Muscle of leg (tissue), 11 donors: ENCODE data around the gene ARHGEF10L. TPM values are rescaled to one million over a fixed set of nuclear protein-coding genes. Genes with fewer than 3 reads are reported as not detected.
"Not testable (repeated sequence)": the region's sequence is repeated elsewhere in the genome, so short reads cannot be mapped to it uniquely, and the experiment has no call there.

Experiments
- DNase-seq: peaks from one replicate; pipeline ENCODE4 v3.0.0; 2013
- H3K27ac ChIP-seq: one replicate; pipeline ENCODE4 v1.5.1; 2013; ENCODE audit warnings: mild to moderate bottlenecking, low read length, control low read depth
- H3K27me3 ChIP-seq: one replicate; pipeline ENCODE4 v1.6.1; 2013; ENCODE audit warnings: low read length; ENCODE audit not compliant: control insufficient read depth, insufficient read depth
- H3K36me3 ChIP-seq: one replicate; pipeline ENCODE4 v1.6.1; 2013; ENCODE audit warnings: low read length; ENCODE audit not compliant: control insufficient read depth, insufficient read depth
- H3K4me1 ChIP-seq: one replicate; pipeline ENCODE4 v1.6.1; 2013; ENCODE audit warnings: low read length; ENCODE audit not compliant: control insufficient read depth, insufficient read depth
- H3K4me3 ChIP-seq: one replicate; pipeline ENCODE4 v1.5.1; 2013; ENCODE audit warnings: low read length, control low read depth
- H3K9me3 ChIP-seq: replicated peaks from 2 replicates; pipeline ENCODE4 v1.6.1; 2013; ENCODE audit warnings: low read depth, low read length; ENCODE audit not compliant: control insufficient read depth
- WGBS: methylation state at CpG from one replicate; pipeline ENCODE4 v1.1.5; 2013; ENCODE audit warnings: missing lambda C conversion rate; ENCODE audit not compliant: insufficient coverage; 5-methylcytosine and 5-hydroxymethylcytosine counted together
- polyA plus RNA-seq, 8 donors: library from polyadenylated mRNA; unstranded; fragments of 120-200 nt; gene quantifications; one replicate each; pipeline versions ENCODE4 v1.2.1 to v1.2.3, GENCODE V29; 2013; ENCODE audit warnings: inconsistent platforms in 1 of 8, low replicate concordance in 1 of 8; ENCODE audit not compliant: insufficient read length in 8 of 8, insufficient read depth in 1 of 8
- total RNA-seq: library from RNA; stranded (reverse); fragments of 120-200 nt; gene quantifications from one replicate; pipeline ENCODE4 v1.2.4, GENCODE V29; 2013

ARHGEF10L gene
- total and polyA plus RNA-seq, 9 donors = 14.1 to 24.5 (median 22.4) TPM

DNA sequence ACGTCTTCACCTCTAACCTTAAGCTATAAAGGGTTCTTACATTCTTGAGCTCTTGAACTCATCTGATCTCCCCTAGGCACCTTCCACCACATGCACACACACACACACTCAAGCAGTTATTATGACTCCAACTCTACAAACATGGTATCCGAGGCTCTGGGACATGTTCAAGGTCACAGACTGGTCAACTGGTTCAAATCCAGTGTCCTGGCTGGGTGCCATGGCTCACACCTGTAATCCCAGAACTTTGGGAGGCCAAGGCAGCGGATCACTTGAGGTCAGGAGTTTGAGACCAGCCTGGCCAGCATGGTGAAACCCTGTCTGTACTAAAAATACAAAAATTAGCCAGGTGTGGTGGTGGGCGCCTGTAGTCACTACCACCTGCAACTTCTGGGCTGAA is 32.3 kb upstream of the ARHGEF10L start:
- H3K27me3 ChIP-seq, H3K9me3 ChIP-seq, H3K4me1 ChIP-seq, H3K4me3 ChIP-seq, H3K36me3 ChIP-seq, H3K27ac ChIP-seq, DNase-seq: not testable (repeated sequence)
- WGBS = 45% methylated on average over 2 of the region's 4 CpGs

DNA sequence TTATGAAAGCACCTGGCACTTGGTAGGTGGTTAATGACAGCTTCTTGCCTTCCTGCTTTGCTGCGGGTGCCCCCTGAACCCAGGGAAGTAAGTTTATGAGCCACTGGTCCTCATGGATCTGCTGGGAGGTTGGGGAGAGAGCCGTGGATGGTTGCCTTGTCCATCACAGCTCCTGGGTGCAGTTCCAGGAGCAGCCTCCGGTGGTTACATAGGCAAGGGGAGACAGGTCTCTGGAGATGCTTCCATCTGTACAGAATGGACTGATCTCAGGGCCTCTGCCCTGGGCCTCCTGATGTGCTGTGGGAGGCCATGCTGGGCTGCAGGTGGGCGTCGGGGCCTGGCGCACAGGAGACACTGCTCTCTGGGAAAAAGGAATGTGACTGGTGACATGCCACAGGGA is 31.6 kb upstream of the ARHGEF10L start:
- WGBS = 57% methylated on average over 6 of the region's 6 CpGs
- Histone ChIP-seq H3K27me3 (no peaks in the 10 kb centered on the region), H3K36me3 (no peaks in the 10 kb centered on the region), H3K27ac (no peak overlapping the region), H3K4me3 (no peak overlapping the region), H3K9me3 (no peaks in the 10 kb centered on the region), H3K4me1 (peaks cover 2% of the 10 kb centered on the region)
- DNase-seq = no peak

DNA sequence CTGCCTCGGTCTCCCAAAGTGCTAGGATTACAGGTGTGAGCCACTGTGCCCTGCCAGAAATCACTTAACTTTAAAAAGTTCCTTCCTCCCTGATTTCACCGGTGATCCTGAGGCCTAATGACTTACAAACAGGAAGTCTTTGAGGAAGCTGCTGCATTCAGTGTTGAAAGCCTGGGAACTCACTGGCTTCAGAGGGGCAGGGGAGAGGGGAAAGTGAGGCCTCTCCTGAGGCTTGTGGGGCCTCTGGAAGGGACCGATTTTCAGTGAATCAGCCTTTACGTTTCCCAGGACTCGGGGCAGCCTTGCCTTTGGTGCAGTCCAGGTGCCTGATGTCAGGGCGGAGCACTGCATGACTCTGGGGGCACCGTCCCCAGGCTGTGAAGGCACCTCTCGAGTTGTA is 30.1 kb upstream of the ARHGEF10L start:
- no peaks in the 10 kb centered on the region for H3K36me3 ChIP-seq
- H3K4me1 ChIP-seq = no peaks in the 10 kb centered on the region
- no peak for DNase-seq
- H3K27me3 ChIP-seq = no peaks in the 10 kb centered on the region
- no peak overlapping the region for H3K27ac ChIP-seq
- no peaks in the 10 kb centered on the region for H3K9me3 ChIP-seq
- no peak overlapping the region for H3K4me3 ChIP-seq
- WGBS = 53% methylated on average over 7 of the region's 8 CpGs

- DNase-seq = no peak
- no CpG with 5 or more reads among the region's 3 CpGs for WGBS
- H3K27ac ChIP-seq = no peak overlapping the region
- H3K27me3 ChIP-seq = no peaks in the 10 kb centered on the region
- no peaks in the 10 kb centered on the region for H3K9me3 ChIP-seq
- no peaks in the 10 kb centered on the region for H3K4me1 ChIP-seq
- no peak overlapping the region for H3K4me3 ChIP-seq
- H3K36me3 ChIP-seq = no peaks in the 10 kb centered on the region
Observed at GRCh38 chr1:17510138-17510537, 29.4 kb upstream of the ARHGEF10L start.

GRCh38 chr1:17511188-17511587 is 28.3 kb upstream of the ARHGEF10L start:
- no peak for DNase-seq
- WGBS = 60% methylated on average over 1 of the region's 2 CpGs
- H3K27ac ChIP-seq = no peak overlapping the region
- peaks cover 2% of the 10 kb centered on the region for H3K27me3 ChIP-seq
- H3K4me1 ChIP-seq = no peaks in the 10 kb centered on the region
- H3K4me3 ChIP-seq = no peak overlapping the region
- H3K9me3 ChIP-seq = no peaks in the 10 kb centered on the region
- H3K36me3 ChIP-seq = no peaks in the 10 kb centered on the region

DNA sequence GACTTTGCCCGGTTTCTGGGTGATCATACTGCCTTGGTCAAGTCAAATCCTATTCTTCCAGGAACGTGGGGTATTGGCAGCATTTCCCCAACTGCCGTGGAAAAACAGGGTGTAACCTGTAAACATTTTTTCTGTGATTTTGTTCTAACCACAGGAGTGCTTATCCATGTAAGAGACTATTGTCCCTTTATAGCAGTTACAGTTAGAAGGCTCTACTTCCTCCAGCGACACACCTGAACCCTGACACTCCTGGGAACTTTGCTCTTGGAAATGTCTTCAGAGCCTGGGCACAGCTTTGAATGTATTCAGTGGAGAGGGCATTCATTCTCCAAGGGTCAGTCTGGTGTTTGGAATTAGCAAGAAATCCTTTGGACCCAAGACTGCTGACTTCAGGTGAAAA is 26.4 kb upstream of the ARHGEF10L start:
- peaks cover 2% of the 10 kb centered on the region for H3K27me3 ChIP-seq
- 85% methylated on average over 3 of the region's 4 CpGs for WGBS
- no peaks in the 10 kb centered on the region for H3K4me1 ChIP-seq
- H3K36me3 ChIP-seq = no peaks in the 10 kb centered on the region
- no peak overlapping the region for H3K4me3 ChIP-seq
- DNase-seq = no peak
- no peak overlapping the region for H3K27ac ChIP-seq
- no peaks in the 10 kb centered on the region for H3K9me3 ChIP-seq

DNA sequence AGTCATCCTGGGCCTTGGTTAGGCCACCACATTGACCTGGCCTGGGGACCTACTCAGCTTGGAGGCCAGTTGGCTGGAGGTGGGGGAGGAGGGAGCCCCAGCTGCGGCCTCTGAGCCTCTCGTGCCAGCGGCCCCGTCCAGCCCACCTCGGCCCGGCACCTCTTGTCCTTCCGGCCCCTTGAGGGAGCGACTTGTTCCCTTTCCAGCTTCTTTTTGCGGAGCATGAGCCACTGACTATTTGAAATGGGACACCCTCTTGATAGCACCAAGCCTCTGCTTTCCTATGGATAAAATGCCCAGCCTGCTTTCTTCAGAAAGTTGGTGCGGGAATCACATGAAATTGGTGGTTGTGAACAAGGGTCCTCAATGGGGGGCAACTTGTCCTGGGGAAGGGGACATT is 24.7 kb upstream of the ARHGEF10L start:
- Histone ChIP-seq H3K9me3 (no peaks in the 10 kb centered on the region), H3K4me3 (no peak overlapping the region), H3K27me3 (peaks cover 2% of the 10 kb centered on the region), H3K27ac (no peak overlapping the region), H3K4me1 (no peaks in the 10 kb centered on the region), H3K36me3 (no peaks in the 10 kb centered on the region)
- DNase-seq = no peak
- 88% methylated on average over 7 of the region's 10 CpGs for WGBS

GRCh38 chr1:17515902-17516301 is 23.6 kb upstream of the ARHGEF10L start:
- H3K9me3 ChIP-seq = no peaks in the 10 kb centered on the region
- no peak overlapping the region for H3K4me3 ChIP-seq
- H3K4me1 ChIP-seq = no peaks in the 10 kb centered on the region
- peaks cover 2% of the 10 kb centered on the region for H3K27me3 ChIP-seq
- 73% methylated on average over 1 of the region's 5 CpGs for WGBS
- no peaks in the 10 kb centered on the region for H3K36me3 ChIP-seq
- DNase-seq = no peak
- H3K27ac ChIP-seq = no peak overlapping the region

- 39% methylated on average over 3 of the region's 13 CpGs for WGBS
- no peaks in the 10 kb centered on the region for H3K36me3 ChIP-seq
- H3K27ac ChIP-seq = no peak overlapping the region
- no peaks in the 10 kb centered on the region for H3K4me1 ChIP-seq
- peaks cover 2% of the 10 kb centered on the region for H3K27me3 ChIP-seq
- no peaks in the 10 kb centered on the region for H3K9me3 ChIP-seq
- DNase-seq = no peak
- H3K4me3 ChIP-seq = no peak overlapping the region
Observed at GRCh38 chr1:17516303-17517214, 22.9 kb upstream of the ARHGEF10L start.

DNA sequence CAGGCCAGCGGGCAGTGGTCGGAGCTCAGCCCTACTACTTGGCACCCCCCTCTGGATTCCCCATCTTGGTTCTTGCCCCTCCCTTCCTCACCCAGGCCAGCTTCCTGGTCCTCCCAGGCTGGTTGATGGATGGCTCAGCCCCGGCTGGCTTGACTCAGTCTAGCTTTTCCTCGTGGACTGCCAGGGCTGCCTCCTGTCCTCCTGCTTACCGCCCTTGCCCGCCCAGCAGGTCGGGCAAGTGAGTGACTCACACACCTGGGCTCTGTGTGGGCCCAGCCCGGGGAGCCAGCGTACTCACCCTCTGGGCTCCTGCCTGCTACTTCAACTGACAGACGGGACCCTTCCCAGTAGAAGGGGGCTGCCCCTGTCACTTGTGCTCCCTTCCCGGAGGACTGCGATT is 19.5 kb upstream of the ARHGEF10L start:
- Histone ChIP-seq H3K9me3 (no peaks in the 10 kb centered on the region), H3K4me1 (no peaks in the 10 kb centered on the region), H3K27ac (no peak overlapping the region), H3K4me3 (no peak overlapping the region), H3K36me3 (no peaks in the 10 kb centered on the region), H3K27me3 (peaks cover 16% of the 10 kb centered on the region)
- WGBS = 62% methylated on average over 10 of the region's 12 CpGs
- DNase-seq = no peak
